K562 (cell line): Measurements from ENCODE around the gene CBX4.

Experiments used
- CHD2 ChIP-seq: IDR thresholded peaks from 2 replicates; pipeline ENCODE4 v1.6.1; 2011; ENCODE audit warnings: low read depth, low read length
- CTCF ChIP-seq, 3 experiments: IDR thresholded peaks in 2 of 3; conservative IDR thresholded peaks in 1 of 3; 2 replicates each; pipeline ENCODE4 v1.5.1; 2011 to 2012; ENCODE audit warnings: low read length in 3 of 3, mild to moderate bottlenecking in 3 of 3, control low read depth in 2 of 3, improper control_type of control experiment in 1 of 3, inconsistent platforms in 1 of 3, low read depth in 1 of 3, mixed read lengths in 1 of 3, moderate library complexity in 1 of 3; ENCODE audit not compliant: insufficient read depth in 2 of 3
- EP300 ChIP-seq: IDR thresholded peaks from 2 replicates; pipeline ENCODE4 v1.6.1; 2012; ENCODE audit warnings: low read length, improper control_type of control experiment
- TEAD2 ChIP-seq: fragments of 450-650 bp; IDR thresholded peaks from 2 replicates; pipeline ENCODE4 v1.6.1; 2016; ENCODE audit warnings: missing genetic modification characterization, control low read depth, missing compliant biosample characterization

DNA sequence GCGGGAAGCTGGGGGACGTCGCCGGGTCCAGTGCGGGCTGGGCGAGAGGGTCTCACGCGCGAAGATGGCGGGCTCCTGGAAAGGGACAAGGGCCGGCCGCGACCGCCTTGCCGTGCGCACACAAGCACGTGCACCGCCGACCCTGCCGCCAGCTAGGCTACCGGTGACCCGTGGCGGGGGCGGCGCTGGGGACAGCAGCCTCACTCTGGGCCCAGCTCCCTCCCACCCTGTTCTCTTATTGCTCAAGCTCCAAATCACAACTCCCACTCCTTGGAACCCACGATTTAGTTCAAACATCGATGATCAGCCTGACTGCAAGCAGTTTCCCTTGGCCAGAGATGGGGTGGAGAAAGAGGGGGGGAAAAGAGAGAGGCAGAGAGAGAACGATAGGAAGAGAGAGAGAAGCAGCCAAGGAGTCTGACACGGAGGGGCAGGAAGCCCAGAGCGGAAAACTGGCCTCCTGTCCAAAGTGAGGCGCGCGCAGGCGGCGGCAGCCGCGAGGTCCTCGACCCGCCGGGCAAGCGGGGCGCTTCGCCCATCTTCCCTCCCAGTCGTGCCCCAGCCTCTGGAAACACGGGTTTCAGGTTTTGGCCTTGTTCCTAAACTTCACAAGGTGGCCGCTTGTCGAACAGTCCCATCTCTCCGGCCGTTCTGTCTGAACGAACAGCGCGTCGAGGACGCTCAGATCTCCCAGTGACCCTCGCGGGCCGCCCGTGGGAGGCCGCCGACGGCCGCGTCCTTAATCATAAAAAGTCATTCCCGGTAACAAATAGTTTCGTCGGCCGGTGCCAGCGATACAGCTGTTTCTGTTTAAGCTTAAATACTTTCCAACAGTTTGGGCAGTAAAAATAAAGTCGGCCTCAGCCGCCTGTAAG, 40.7 kb downstream of the CBX4 start:
- no peak for TF ChIP-seq CTCF (IDR thresholded peaks at IDR 0.05 in 2 of 3, conservative IDR thresholded peaks at IDR 0.05 in 1 of 3; ENCODE audit: insufficient read depth in 2 of 3, low read depth in 1 of 3, low read length in 3 of 3)
- TF ChIP-seq CHD2, result no peak
- no peak for TF ChIP-seq TEAD2 (tag)
- no peak for TF ChIP-seq EP300
